HG03280 (cell line): ENCODE data around the gene TIGIT.

Experiments used
- ATAC-seq: cut with Tn5 transposase; IDR thresholded peaks from one replicate; pipeline ENCODE4 v1.9.1; 2021; ENCODE audit warnings: mild to moderate bottlenecking, moderate library complexity; ENCODE audit not compliant: unreplicated experiment

The TIGIT gene

GRCh38 chr3:114351123-114351821 lies 57.4 kb downstream of the TIGIT start:
- no peak for ATAC-seq

- no peak for ATAC-seq
Observed at GRCh38 chr3:114351822-114352145, 58.0 kb downstream of the TIGIT start.

GRCh38 chr3:114355653-114356052 lies 61.8 kb downstream of the TIGIT start:
- no peak for ATAC-seq

GRCh38 chr3:114356066-114356465 lies 62.2 kb downstream of the TIGIT start:
- no peak for ATAC-seq

GRCh38 chr3:114356525-114356924 lies 62.7 kb downstream of the TIGIT start:
- ATAC-seq = no peak
